ENCODE measurements around the gene PRKACG.
"Not testable (repeated sequence)": the region's sequence is repeated elsewhere in the genome, so short reads cannot be mapped to it uniquely, and the experiment has no call there.

Gene PRKACG

GRCh38 chr9:69020301-69021145 is 6.6 kb upstream of the PRKACG start:
- no peak for DNase-seq

- DNase-seq = no peak
These were observed 5.9 kb upstream of the PRKACG start for GRCh38 chr9:69019808-69020207.

- DNase-seq = no peak
These were observed 4.8 kb upstream of the PRKACG start for GRCh38 chr9:69018737-69019136.

- DNase-seq = no peak
These were observed 2.5 kb upstream of the PRKACG start for GRCh38 chr9:69016191-69017096.

GRCh38 chr9:69013382-69013727 is 558 bp downstream of the PRKACG start:
- DNase-seq = no peak

GRCh38 chr9:69012696-69013381 is 1.1 kb downstream of the PRKACG start:
- DNase-seq = peak; percentile 21

- no peak for DNase-seq
These were observed 4.2 kb downstream of the PRKACG start for GRCh38 chr9:69009708-69010107.

- DNase-seq = no peak
These were observed 9.1 kb downstream of the PRKACG start for GRCh38 chr9:69004836-69005235.

GRCh38 chr9:69003051-69003450 is 10.9 kb downstream of the PRKACG start:
- DNase-seq = no peak

- no peak for DNase-seq
These were observed 12.0 kb downstream of the PRKACG start for GRCh38 chr9:69001921-69002320.

- peak; percentile 89 for DNase-seq
These were observed 14.4 kb downstream of the PRKACG start for GRCh38 chr9:68999393-69000105.

- DNase-seq = no peak
These were observed 15.1 kb downstream of the PRKACG start for GRCh38 chr9:68998812-68999211.

- no peak for DNase-seq
These were observed 15.5 kb downstream of the PRKACG start for GRCh38 chr9:68998385-68998784.

- no peak for DNase-seq
These were observed 16.2 kb downstream of the PRKACG start for GRCh38 chr9:68997666-68998065.

- no peak for DNase-seq
These were observed 17.5 kb downstream of the PRKACG start for GRCh38 chr9:68996462-68996861.

GRCh38 chr9:68995776-68996175 is 18.1 kb downstream of the PRKACG start:
- no peak for DNase-seq

- DNase-seq = no peak
These were observed 22.5 kb downstream of the PRKACG start for GRCh38 chr9:68991457-68991856.

- not testable (repeated sequence) for DNase-seq
These were observed 27.0 kb downstream of the PRKACG start for GRCh38 chr9:68986949-68987348.

- peak; percentile 62 for DNase-seq
These were observed 30.1 kb downstream of the PRKACG start for GRCh38 chr9:68983522-68984424.

- DNase-seq = no peak
These were observed 30.9 kb downstream of the PRKACG start for GRCh38 chr9:68983008-68983411.

- DNase-seq = peak; percentile 36
These were observed 32.1 kb downstream of the PRKACG start for GRCh38 chr9:68981789-68982188.
